Body of pancreas (tissue), 4 donors: ENCODE data around the gene SLC25A25.
"Not testable (repeated sequence)": the region's sequence is repeated elsewhere in the genome, so short reads cannot be mapped to it uniquely, and the experiment has no call there.

Source experiments
- POLR2A ChIP-seq, 3 donors: fragments of 450-650 bp; IDR thresholded peaks; one replicate each; pipeline ENCODE4 v1.6.1; 2016; ENCODE audit warnings: antibody characterized with exemption in 3 of 3, mild to moderate bottlenecking in 2 of 3
- TF ChIP-seq, protein P1 (sequence below), 7 experiments: fragments of 450-650 bp in 4 of 7; fragments of 200-600 bp in 3 of 7; sonication (generic) in 3 of 7; IDR thresholded peaks; one replicate each; pipeline ENCODE4 v1.5.1; 2016 to 2019; ENCODE audit warnings: antibody characterized with exemption in 7 of 7

DNA sequence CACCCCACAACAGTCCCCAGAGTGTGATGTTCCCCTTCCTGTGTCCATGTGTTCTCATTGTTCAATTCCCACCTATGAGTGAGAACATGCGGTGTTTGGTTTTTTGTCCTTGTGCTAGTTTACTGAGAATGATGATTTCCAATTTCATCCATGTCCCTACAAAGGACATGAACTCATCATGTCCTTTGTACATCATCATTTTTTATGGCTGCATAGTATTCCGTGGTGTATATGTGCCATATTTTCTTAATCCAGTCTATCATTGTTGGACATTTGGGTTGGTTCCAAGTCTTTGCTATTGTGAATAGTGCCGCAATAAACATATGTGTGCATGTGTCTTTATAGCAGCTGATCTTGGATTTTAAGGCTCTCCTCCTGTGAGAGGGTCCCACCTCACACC is 27.2 kb upstream of the SLC25A25 start:
- TF ChIP-seq, protein P1, sequence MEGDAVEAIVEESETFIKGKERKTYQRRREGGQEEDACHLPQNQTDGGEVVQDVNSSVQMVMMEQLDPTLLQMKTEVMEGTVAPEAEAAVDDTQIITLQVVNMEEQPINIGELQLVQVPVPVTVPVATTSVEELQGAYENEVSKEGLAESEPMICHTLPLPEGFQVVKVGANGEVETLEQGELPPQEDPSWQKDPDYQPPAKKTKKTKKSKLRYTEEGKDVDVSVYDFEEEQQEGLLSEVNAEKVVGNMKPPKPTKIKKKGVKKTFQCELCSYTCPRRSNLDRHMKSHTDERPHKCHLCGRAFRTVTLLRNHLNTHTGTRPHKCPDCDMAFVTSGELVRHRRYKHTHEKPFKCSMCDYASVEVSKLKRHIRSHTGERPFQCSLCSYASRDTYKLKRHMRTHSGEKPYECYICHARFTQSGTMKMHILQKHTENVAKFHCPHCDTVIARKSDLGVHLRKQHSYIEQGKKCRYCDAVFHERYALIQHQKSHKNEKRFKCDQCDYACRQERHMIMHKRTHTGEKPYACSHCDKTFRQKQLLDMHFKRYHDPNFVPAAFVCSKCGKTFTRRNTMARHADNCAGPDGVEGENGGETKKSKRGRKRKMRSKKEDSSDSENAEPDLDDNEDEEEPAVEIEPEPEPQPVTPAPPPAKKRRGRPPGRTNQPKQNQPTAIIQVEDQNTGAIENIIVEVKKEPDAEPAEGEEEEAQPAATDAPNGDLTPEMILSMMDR (IDR thresholded peaks at IDR 0.05) = not testable (repeated sequence)
- not testable (repeated sequence) for TF ChIP-seq POLR2A (IDR thresholded peaks at IDR 0.05)
